Mucosa of rectum (tissue), 2 donors: ENCODE measurements around the gene TMC6.

Source experiments
- H3K27ac ChIP-seq, 2 donors: one replicate each; pipeline ENCODE4 v1.7.0; 2013; ENCODE audit warnings: inconsistent platforms in 2 of 2, low read depth in 2 of 2, low read length in 2 of 2
- H3K27me3 ChIP-seq, 2 donors: one replicate each; pipeline ENCODE4 v1.7.0; 2013; ENCODE audit warnings: low read length in 2 of 2; ENCODE audit not compliant: control insufficient read depth in 2 of 2, insufficient read depth in 2 of 2
- H3K36me3 ChIP-seq, 2 donors: one replicate each; pipeline ENCODE4 v1.7.0; 2013; ENCODE audit warnings: low read length in 2 of 2; ENCODE audit not compliant: control insufficient read depth in 2 of 2, insufficient read depth in 2 of 2
- H3K4me1 ChIP-seq, 2 donors: one replicate each; pipeline ENCODE4 v1.7.0; 2013; ENCODE audit warnings: low read length in 2 of 2, mild to moderate bottlenecking in 1 of 2; ENCODE audit not compliant: control insufficient read depth in 2 of 2, insufficient read depth in 2 of 2
- H3K4me3 ChIP-seq, 2 donors: one replicate each; pipeline ENCODE4 v1.7.0; 2013; ENCODE audit warnings: low read length in 2 of 2
- H3K9ac ChIP-seq, 2 donors: one replicate each; pipeline ENCODE4 v1.7.0; 2013; ENCODE audit warnings: low read length in 2 of 2, low read depth in 1 of 2, mild to moderate bottlenecking in 1 of 2
- H3K9me3 ChIP-seq, 2 donors: one replicate each; pipeline ENCODE4 v1.7.0; 2013; ENCODE audit warnings: low read length in 2 of 2; ENCODE audit not compliant: control insufficient read depth in 2 of 2
- donor health status: healthy.
- donor health status: Normal muscosa, but diverticular disease.

Gene TMC6

GRCh38 chr17:78127888-78128550 lies 536 bp downstream of the TMC6 start:
- Histone ChIP-seq H3K9ac (peak overlapping the region; percentile 76 to 85), H3K4me1 (peaks cover 44 to 45% of the 10 kb centered on the region in 2 donors), H3K27ac (peak overlapping the region; percentile 86 to 90), H3K36me3 (peaks cover 9 to 14% of the 10 kb centered on the region in 2 donors), H3K9me3 (no peaks in the 10 kb centered on the region), H3K4me3 (peak overlapping the region; percentile 76), H3K27me3 (no peaks in the 10 kb centered on the region)

- peaks cover 47 to 48% of the 10 kb centered on the region in 2 donors for H3K4me1 ChIP-seq
- H3K9ac ChIP-seq: peak overlapping the region; percentile 76 to 85
- H3K27ac ChIP-seq: peak overlapping the region; percentile 86 to 90
- H3K36me3 ChIP-seq: peaks cover 16 to 17% of the 10 kb centered on the region in 2 donors
- no peaks in the 10 kb centered on the region for H3K9me3 ChIP-seq
- peak overlapping the region; percentile 76 for H3K4me3 ChIP-seq
- H3K27me3 ChIP-seq: no peaks in the 10 kb centered on the region
Measured at GRCh38 chr17:78127239-78127887, 1.2 kb downstream of the TMC6 start.

GRCh38 chr17:78126895-78127238 lies 1.7 kb downstream of the TMC6 start:
- H3K36me3 ChIP-seq: peaks cover 17 to 21% of the 10 kb centered on the region in 2 donors
- H3K27me3 ChIP-seq: no peaks in the 10 kb centered on the region
- peak overlapping the region; percentile 76 to 85 for H3K9ac ChIP-seq
- peak overlapping the region; percentile 76 for H3K4me3 ChIP-seq
- no peaks in the 10 kb centered on the region for H3K9me3 ChIP-seq
- H3K4me1 ChIP-seq: peaks cover 45 to 47% of the 10 kb centered on the region in 2 donors
- peak overlapping the region; percentile 36 to 90 for H3K27ac ChIP-seq

- Histone ChIP-seq H3K4me3 (no peak overlapping the region), H3K27me3 (no peaks in the 10 kb centered on the region), H3K9me3 (no peaks in the 10 kb centered on the region), H3K36me3 (peaks cover 17 to 24% of the 10 kb centered on the region in 2 donors), H3K27ac (peak overlapping the region; percentile 36 to 90), H3K4me1 (peaks cover 45 to 47% of the 10 kb centered on the region in 2 donors), H3K9ac (peak overlapping the region in 1 of 2 donors; percentile 76)
Measured at GRCh38 chr17:78125976-78126894, 2.3 kb downstream of the TMC6 start.

GRCh38 chr17:78125138-78125913 lies 3.2 kb downstream of the TMC6 start:
- peak overlapping the region in 1 of 2 donors; percentile 14 for H3K9ac ChIP-seq
- no peaks in the 10 kb centered on the region for H3K27me3 ChIP-seq
- peaks cover 41 to 47% of the 10 kb centered on the region in 2 donors for H3K4me1 ChIP-seq
- H3K36me3 ChIP-seq: peaks cover 17 to 27% of the 10 kb centered on the region in 2 donors
- H3K9me3 ChIP-seq: no peaks in the 10 kb centered on the region
- H3K4me3 ChIP-seq: no peak overlapping the region
- H3K27ac ChIP-seq: peak overlapping the region in 1 of 2 donors; percentile 52

- Histone ChIP-seq H3K9me3 (no peaks in the 10 kb centered on the region), H3K27me3 (no peaks in the 10 kb centered on the region), H3K4me3 (no peak overlapping the region), H3K27ac (peak overlapping the region in 1 of 2 donors; percentile 52), H3K36me3 (peaks cover 17 to 27% of the 10 kb centered on the region in 2 donors), H3K4me1 (peaks cover 37 to 43% of the 10 kb centered on the region in 2 donors), H3K9ac (no peak overlapping the region)
Measured at GRCh38 chr17:78124836-78125137, 3.8 kb downstream of the TMC6 start.

GRCh38 chr17:78124081-78124835 lies 4.3 kb downstream of the TMC6 start:
- H3K9ac ChIP-seq: no peak overlapping the region
- no peaks in the 10 kb centered on the region for H3K27me3 ChIP-seq
- H3K4me3 ChIP-seq: no peak overlapping the region
- no peaks in the 10 kb centered on the region for H3K9me3 ChIP-seq
- peak overlapping the region in 1 of 2 donors; percentile 52 for H3K27ac ChIP-seq
- peaks cover 17 to 27% of the 10 kb centered on the region in 2 donors for H3K36me3 ChIP-seq
- H3K4me1 ChIP-seq: peaks cover 31 to 38% of the 10 kb centered on the region in 2 donors

- Histone ChIP-seq H3K9ac (no peak overlapping the region), H3K36me3 (peaks cover 17 to 27% of the 10 kb centered on the region in 2 donors), H3K9me3 (no peaks in the 10 kb centered on the region), H3K4me1 (peaks cover 29 to 32% of the 10 kb centered on the region in 2 donors), H3K27me3 (no peaks in the 10 kb centered on the region), H3K4me3 (no peak overlapping the region), H3K27ac (no peak overlapping the region)
Measured at GRCh38 chr17:78123258-78123929, 5.2 kb downstream of the TMC6 start.

- Histone ChIP-seq H3K9ac (no peak overlapping the region), H3K36me3 (peaks cover 17 to 27% of the 10 kb centered on the region in 2 donors), H3K9me3 (no peaks in the 10 kb centered on the region), H3K4me3 (no peak overlapping the region), H3K27me3 (no peaks in the 10 kb centered on the region), H3K27ac (no peak overlapping the region), H3K4me1 (peaks cover 29 to 31% of the 10 kb centered on the region in 2 donors)
Measured at GRCh38 chr17:78122931-78123249, 5.7 kb downstream of the TMC6 start.
